Hippocampal formation (tissue), 2 donors: Measurements from ENCODE around the gene ARSG.
"Not testable (repeated sequence)": the region's sequence is repeated elsewhere in the genome, so short reads cannot be mapped to it uniquely, and the experiment has no call there.

Source experiments
- DNase-seq, 2 donors: peaks; one replicate each; lab custom pipeline; 2025; lab: John Stamatoyannopoulos, UW

ARSG gene

GRCh38 chr17:68277807-68278206, 13.5 kb upstream of the ARSG start:
- DNase-seq, result no peak

- not testable (repeated sequence) for DNase-seq
Measured at GRCh38 chr17:68281965-68282364, 9.3 kb upstream of the ARSG start.

- no peak for DNase-seq
Measured at GRCh38 chr17:68288375-68288774, 2.9 kb upstream of the ARSG start.

- no peak for DNase-seq
Measured at GRCh38 chr17:68288804-68289203, 2.5 kb upstream of the ARSG start.

- DNase-seq, result no peak
Measured at GRCh38 chr17:68289473-68289872, 1.8 kb upstream of the ARSG start.

- no peak for DNase-seq
Measured at GRCh38 chr17:68289936-68290267, 1.4 kb upstream of the ARSG start.

- DNase-seq, result no peak
Measured at GRCh38 chr17:68290268-68290954, 884 bp upstream of the ARSG start.

GRCh38 chr17:68291836-68292688, 767 bp downstream of the ARSG start:
- peak; percentile 23 to 28 for DNase-seq

GRCh38 chr17:68292689-68293040, 1.4 kb downstream of the ARSG start:
- DNase-seq, result no peak

GRCh38 chr17:68293490-68294195, 2.3 kb downstream of the ARSG start:
- no peak for DNase-seq

GRCh38 chr17:68294196-68294555, 2.9 kb downstream of the ARSG start:
- DNase-seq, result no peak

- no peak for DNase-seq
Measured at GRCh38 chr17:68294617-68295016, 3.3 kb downstream of the ARSG start.

- no peak for DNase-seq
Measured at GRCh38 chr17:68295086-68295485, 3.8 kb downstream of the ARSG start.

- no peak for DNase-seq
Measured at GRCh38 chr17:68296217-68297191, 5.2 kb downstream of the ARSG start.

GRCh38 chr17:68297195-68297594, 5.9 kb downstream of the ARSG start:
- DNase-seq, result no peak

- no peak for DNase-seq
Measured at GRCh38 chr17:68298601-68299000, 7.3 kb downstream of the ARSG start.

- DNase-seq, result no peak
Measured at GRCh38 chr17:68299817-68300216, 8.5 kb downstream of the ARSG start.

- DNase-seq, result no peak
Measured at GRCh38 chr17:68301438-68301959, 10.2 kb downstream of the ARSG start.

GRCh38 chr17:68302066-68302564, 10.8 kb downstream of the ARSG start:
- DNase-seq, result no peak

GRCh38 chr17:68302666-68303065, 11.4 kb downstream of the ARSG start:
- DNase-seq, result no peak

- DNase-seq, result no peak
Measured at GRCh38 chr17:68304706-68305105, 13.4 kb downstream of the ARSG start.
